IMR-90 (cell line): ENCODE data around the gene PRKCE. TPM values are rescaled to one million over a fixed set of nuclear protein-coding genes. Genes with fewer than 3 reads are reported as not detected.

Experiments
- ATAC-seq: fragments of 200-7000 bp; cut with Tn5 transposase; 2 replicates; pipeline ENCODE4 v1.9.1; 2020; ENCODE audit warnings: low read depth, mild to moderate bottlenecking, moderate library complexity
- BruUV-seq: library from RNA; stranded (reverse); fragments of 400-500 nt; replicated peaks from 2 replicates; lab custom pipeline; 2021; lab: Mats Ljungman, UMichigan
- CTCF ChIA-PET: fragments of 300-600 bp; formaldehyde crosslinking; extraction: SDS; loops from one replicate; lab custom pipeline; 2021; ENCODE audit warnings: antibody characterized with exemption; lab: Yijun Ruan, JAX
- POLR2A ChIA-PET: fragments of 300-600 bp; sonication (Branson Sonifier 250); formaldehyde crosslinking; loops from one replicate; lab custom pipeline; 2022; ENCODE audit warnings: antibody characterized with exemption; ENCODE audit not compliant: unreplicated experiment; lab: Charles Lee
- DNase-seq: peaks from one replicate; pipeline ENCODE4 v3.0.0; 2013
- H2AFZ ChIP-seq: replicated peaks from 2 replicates; pipeline ENCODE3; 2013; ENCODE audit warnings: low read length, mild to moderate bottlenecking; ENCODE audit not compliant: poor library complexity
- H2AK5ac ChIP-seq: 2 replicates; pipeline ENCODE4 v1.6.1; 2013; ENCODE audit warnings: low read depth, low read length, inconsistent platforms
- H2AK9ac ChIP-seq: replicated peaks from 2 replicates; pipeline ENCODE3; 2013; ENCODE audit warnings: mild to moderate bottlenecking, low read depth, low read length, moderate library complexity; ENCODE audit not compliant: poor library complexity
- H2BK120ac ChIP-seq: 2 replicates; pipeline ENCODE4 v1.6.1; 2013; ENCODE audit warnings: low read depth, low read length, inconsistent platforms
- H2BK15ac ChIP-seq: 3 replicates; pipeline ENCODE4 v1.6.1; 2013; ENCODE audit warnings: low read depth, low read length, inconsistent platforms
- H2BK20ac ChIP-seq: 2 replicates; pipeline ENCODE4 v1.6.1; 2013; ENCODE audit warnings: low read depth, mild to moderate bottlenecking, inconsistent platforms, low read length, moderate library complexity
- H2BK5ac ChIP-seq: 2 replicates; pipeline ENCODE4 v1.6.1; 2013; ENCODE audit warnings: mild to moderate bottlenecking, low read depth, low read length, inconsistent platforms; ENCODE audit not compliant: poor library complexity, severe bottlenecking
- H3K14ac ChIP-seq: replicated peaks from 2 replicates; pipeline ENCODE4 v1.6.1; 2013; ENCODE audit warnings: low read depth, low read length, inconsistent platforms
- H3K18ac ChIP-seq: 2 replicates; pipeline ENCODE4 v1.6.1; 2013; ENCODE audit warnings: low read depth, low read length, control low read depth
- H3K23ac ChIP-seq: 2 replicates; pipeline ENCODE4 v1.6.1; 2013; ENCODE audit warnings: low read depth, low read length, inconsistent platforms
- H3K27ac ChIP-seq: 2 replicates; pipeline ENCODE4 v1.5.1; 2013; ENCODE audit warnings: mild to moderate bottlenecking, control low read depth, low read length; ENCODE audit not compliant: insufficient read depth
- H3K27me3 ChIP-seq: 2 replicates; pipeline ENCODE4 v1.6.1; 2013; ENCODE audit warnings: low read length; ENCODE audit not compliant: control insufficient read depth, insufficient read depth
- H3K36me3 ChIP-seq: 2 replicates; pipeline ENCODE4 v1.6.1; 2013; ENCODE audit warnings: low read length, mixed read lengths; ENCODE audit not compliant: control insufficient read depth, insufficient read depth
- H3K4ac ChIP-seq: 2 replicates; pipeline ENCODE4 v1.6.1; 2013; ENCODE audit warnings: low read depth, low read length, inconsistent platforms
- H3K4me1 ChIP-seq: 2 replicates; pipeline ENCODE4 v1.6.1; 2013; ENCODE audit warnings: low read length, mixed read lengths; ENCODE audit not compliant: control insufficient read depth, insufficient read depth
- H3K4me2 ChIP-seq: 2 replicates; pipeline ENCODE4 v1.6.1; 2013; ENCODE audit warnings: low read depth, mild to moderate bottlenecking, control low read depth, low read length, moderate library complexity
- H3K4me3 ChIP-seq: 2 replicates; pipeline ENCODE4 v1.5.1; 2013; ENCODE audit warnings: low read depth, mild to moderate bottlenecking, control low read depth, low read length, moderate library complexity; ENCODE audit not compliant: insufficient read depth
- H3K56ac ChIP-seq: 2 replicates; pipeline ENCODE4 v1.6.1; 2013; ENCODE audit warnings: low read length, inconsistent platforms; ENCODE audit not compliant: insufficient read depth; ENCODE audit errors: extremely low read depth
- H3K79me1 ChIP-seq, 2 experiments: 2 replicates each; pipeline ENCODE4 v1.6.1; 2013; ENCODE audit warnings: low read length in 2 of 2, inconsistent platforms in 1 of 2, low read depth in 1 of 2
- H3K9ac ChIP-seq: 2 replicates; pipeline ENCODE4 v1.6.1; 2013; ENCODE audit warnings: low read depth, low read length, control low read depth
- H3K9me1 ChIP-seq: 2 replicates; pipeline ENCODE4 v1.6.1; 2013; ENCODE audit warnings: low read length, inconsistent platforms; ENCODE audit not compliant: insufficient read depth
- H3K9me3 ChIP-seq: 2 replicates; pipeline ENCODE4 v1.6.1; 2013; ENCODE audit warnings: low read length; ENCODE audit not compliant: control insufficient read depth, insufficient read depth
- H4K20me1 ChIP-seq: 2 replicates; pipeline ENCODE4 v1.6.1; 2013; ENCODE audit warnings: low read length, inconsistent platforms; ENCODE audit not compliant: insufficient read depth
- H4K5ac ChIP-seq: 2 replicates; pipeline ENCODE4 v1.6.1; 2013; ENCODE audit warnings: mild to moderate bottlenecking, low read depth, low read length, control low read depth
- H4K8ac ChIP-seq, 2 experiments: 2 replicates each; pipeline ENCODE4 v1.6.1; 2013; ENCODE audit warnings: low read depth in 2 of 2, low read length in 2 of 2, control low read depth in 1 of 2, inconsistent platforms in 1 of 2
- H4K91ac ChIP-seq: 2 replicates; pipeline ENCODE4 v1.6.1; 2013; ENCODE audit warnings: low read depth, low read length, inconsistent platforms; ENCODE audit not compliant: insufficient read depth
- CHD1 ChIP-seq: IDR thresholded peaks from 2 replicates; pipeline ENCODE4 v1.6.1; 2012; ENCODE audit warnings: low read depth, low read length, improper control_type of control experiment
- ELK1 ChIP-seq: fragments of 150-350 bp; IDR thresholded peaks from 2 replicates; pipeline ENCODE4 v1.6.1; 2016; ENCODE audit warnings: low read depth, mild to moderate bottlenecking, low read length, moderate library complexity, borderline replicate concordance
- MXI1 ChIP-seq: IDR thresholded peaks from 2 replicates; pipeline ENCODE4 v1.6.1; 2012; ENCODE audit warnings: low read depth, mild to moderate bottlenecking, low read length, moderate library complexity, borderline replicate concordance
- POLR2A ChIP-seq: IDR thresholded peaks from 2 replicates; pipeline ENCODE4 v1.6.1; 2012; ENCODE audit warnings: mild to moderate bottlenecking, low read depth, low read length
- RCOR1 ChIP-seq: IDR thresholded peaks from 2 replicates; pipeline ENCODE4 v1.6.1; 2012; ENCODE audit warnings: mild to moderate bottlenecking, low read length, improper control_type of control experiment; ENCODE audit not compliant: insufficient replicate concordance
- USF2 ChIP-seq: fragments of 150-350 bp; IDR thresholded peaks from 2 replicates; pipeline ENCODE4 v1.6.1; 2017; ENCODE audit warnings: mild to moderate bottlenecking, antibody characterized with exemption, low read length, low read depth
- WGBS, 2 experiments: methylation state at CpG; one replicate each; pipeline versions ENCODE4 v1.1.5 to v1.1.7; 2013; ENCODE audit warnings: missing lambda C conversion rate in 2 of 2; ENCODE audit not compliant: insufficient read length in 1 of 2; ENCODE audit errors: extremely low coverage in 2 of 2; 5-methylcytosine and 5-hydroxymethylcytosine counted together
- dilution Hi-C: fragments of 300-500 bp; cut with HindIII; formaldehyde crosslinking; loops from one replicate; pipeline ENCODE4 v1.14.3; 2018; ENCODE audit warnings: low sequenced_read_pairs; ENCODE audit not compliant: unreplicated experiment
- in situ Hi-C: fragments of 300-500 bp; cut with MboI; formaldehyde crosslinking; loops from 3 replicates; pipeline ENCODE4 v1.14.3; 2019; ENCODE audit warnings: low sequenced_read_pairs, inconsistent platforms, mixed read lengths
- intact Hi-C: fragments of 100-400 bp; cut with micrococcal nuclease; formaldehyde crosslinking; loops from 2 replicates; pipeline ENCODE4 v1.10.0; 2022
- polyA plus RNA-seq, 3 experiments: library from polyadenylated mRNA; depleted of rRNA; stranded (reverse); fragments of >200 nt; gene quantifications; 2 replicates each; pipeline ENCODE4 v1.2.3, GENCODE V29; 2012; ENCODE audit warnings: low replicate concordance in 1 of 3
- total RNA-seq: library from RNA; depleted of rRNA; stranded (reverse); fragments of >200 nt; gene quantifications from 2 replicates; pipeline ENCODE4 v1.2.3, GENCODE V29; 2012

The PRKCE gene
- total and polyA plus RNA-seq, 2 of the 4 experiments (the other 2 are of a cell fraction), result 8.1 to 32.4 TPM

GRCh38 chr2:45919160-45919650 lies 267.7 kb downstream of the PRKCE start:
- Histone ChIP-seq H3K4me2 (no peak overlapping the region), H3K36me3 (no peaks in the 10 kb centered on the region), H3K27ac (no peak overlapping the region), H2BK15ac (no peak overlapping the region), H2AK5ac (no peak overlapping the region), H3K23ac (no peak overlapping the region), H2AFZ (no peak overlapping the region), H4K8ac (no peak overlapping the region), H3K9me1 (peaks cover 7% of the 10 kb centered on the region), H3K56ac (no peak overlapping the region), H2BK20ac (no peak overlapping the region), H2BK120ac (no peak overlapping the region), H2AK9ac (no peak overlapping the region), H3K14ac (no peak overlapping the region), H3K9me3 (no peaks in the 10 kb centered on the region), H4K91ac (no peak overlapping the region), H3K4me1 (no peaks in the 10 kb centered on the region), H3K4me3 (no peak overlapping the region), H3K9ac (no peak overlapping the region), H3K4ac (no peak overlapping the region), H3K79me1 (0 out of 4 replicates have a peak, but pooled peaks cover 0 to 8% of the 10 kb centered on the region in 2 experiments), H4K20me1 (peaks cover 5% of the 10 kb centered on the region; the same call in 1 of the 2 replicates), H3K27me3 (no peaks in the 10 kb centered on the region), H2BK5ac (no peak overlapping the region), H4K5ac (no peak overlapping the region), H3K18ac (no peak overlapping the region)
- ChIA-PET POLR2A (no interaction called here), CTCF (no interaction called here)
- dilution Hi-C loops (no loop called here), intact Hi-C loops (no loop called here), in situ Hi-C loops (no loop called here)
- DNase-seq (no peak), ATAC-seq (no peak)
- no TSS peak for BruUV-seq
- WGBS, 2 experiments, result 94% methylated on average over 2 of the region's 7 CpGs; no CpG with 5 or more reads in 1 of the 2 experiments
- no peak for TF ChIP-seq MXI1
- TF ChIP-seq CHD1, result no peak
- TF ChIP-seq POLR2A, result no peak
- no peak for TF ChIP-seq USF2
- no peak for TF ChIP-seq ELK1
- no peak for TF ChIP-seq RCOR1
